Suprapubic skin (tissue), 4 donors: ENCODE data around the gene NGLY1. TPM values are rescaled to one million over a fixed set of nuclear protein-coding genes. Genes with fewer than 3 reads are reported as not detected.

ENCODE experiments used
- DNase-seq, 2 donors: peaks; one replicate each; pipeline ENCODE4 v3.0.0-alpha.2; 2019; ENCODE audit warnings: low spot score in 2 of 2
- H3K27ac ChIP-seq: fragments of 200-600 bp; sonication (generic); one replicate; pipeline ENCODE4 v1.5.1; 2019
- H3K27me3 ChIP-seq: fragments of 200-600 bp; sonication (generic); one replicate; pipeline ENCODE4 v1.5.1; 2019
- H3K36me3 ChIP-seq: fragments of 200-600 bp; sonication (generic); one replicate; pipeline ENCODE4 v1.5.1; 2019
- H3K4me1 ChIP-seq: fragments of 200-600 bp; sonication (generic); one replicate; pipeline ENCODE4 v1.5.1; 2019
- H3K4me3 ChIP-seq: fragments of 200-600 bp; sonication (generic); one replicate; pipeline ENCODE4 v1.5.1; 2019; ENCODE audit warnings: mild to moderate bottlenecking
- H3K9me3 ChIP-seq: fragments of 200-600 bp; sonication (generic); one replicate; pipeline ENCODE4 v1.5.1; 2019
- EP300 ChIP-seq: sonication (generic); formaldehyde crosslinking; IDR thresholded peaks from one replicate; pipeline ENCODE4 v1.6.1; 2017; ENCODE audit warnings: antibody characterized with exemption
- POLR2A ChIP-seq, 2 donors: fragments of 450-650 bp; IDR thresholded peaks; one replicate each; pipeline ENCODE4 v1.6.1; 2017; ENCODE audit warnings: antibody characterized with exemption in 2 of 2, mild to moderate bottlenecking in 2 of 2, moderate library complexity in 2 of 2
- POLR2AphosphoS5 ChIP-seq, 3 donors: sonication (generic); formaldehyde crosslinking; IDR thresholded peaks; one replicate each; pipeline ENCODE4 v1.6.1; 2017; ENCODE audit warnings: antibody characterized with exemption in 3 of 3
- WGBS: methylation state at CpG from one replicate; pipeline ENCODE4 v1.1.5; 2018; 5-methylcytosine and 5-hydroxymethylcytosine counted together
- total RNA-seq, 4 donors: library from RNA; depleted of rRNA; stranded (reverse); fragments of >200 nt; gene quantifications; one replicate each; pipeline ENCODE4 v1.1.0, GENCODE V29; 2016
- TF ChIP-seq, protein P1 (sequence below), 2 donors: fragments of 200-600 bp in 1 of 2; fragments of 450-650 bp in 1 of 2; sonication (generic) in 1 of 2; IDR thresholded peaks; one replicate each; pipeline ENCODE4 v1.5.1; 2016 to 2019; ENCODE audit warnings: antibody characterized with exemption in 2 of 2, mild to moderate bottlenecking in 1 of 2, moderate library complexity in 1 of 2

The NGLY1 gene
- total RNA-seq, 4 donors from 2014 or later, result 20.1 to 42.5 (median 23.8) TPM

DNA sequence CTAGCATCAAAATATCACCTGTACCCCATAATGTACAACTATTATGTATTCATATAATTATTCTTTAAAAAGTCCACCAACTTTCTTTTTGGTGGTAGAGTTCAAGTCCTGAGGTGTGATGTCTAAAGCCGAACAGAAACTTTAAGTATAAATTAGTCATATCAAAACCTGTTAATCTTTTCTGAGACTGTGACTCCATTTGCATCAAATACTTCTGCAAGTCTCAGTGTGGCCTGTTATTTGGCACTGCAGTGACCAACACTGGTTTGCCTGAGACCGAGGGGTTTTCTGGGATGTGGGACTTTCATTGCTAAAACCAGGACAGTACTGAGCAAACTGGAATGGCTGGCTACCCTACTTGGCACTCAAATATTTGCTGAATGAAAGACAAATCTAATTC, 7.3 kb downstream of the NGLY1 start:
- Histone ChIP-seq H3K9me3 (no peaks in the 10 kb centered on the region), H3K36me3 (peaks cover 44% of the 10 kb centered on the region), H3K27me3 (no peaks in the 10 kb centered on the region), H3K4me3 (no peak overlapping the region), H3K4me1 (no peaks in the 10 kb centered on the region), H3K27ac (no peak overlapping the region)
- TF ChIP-seq, protein P1, sequence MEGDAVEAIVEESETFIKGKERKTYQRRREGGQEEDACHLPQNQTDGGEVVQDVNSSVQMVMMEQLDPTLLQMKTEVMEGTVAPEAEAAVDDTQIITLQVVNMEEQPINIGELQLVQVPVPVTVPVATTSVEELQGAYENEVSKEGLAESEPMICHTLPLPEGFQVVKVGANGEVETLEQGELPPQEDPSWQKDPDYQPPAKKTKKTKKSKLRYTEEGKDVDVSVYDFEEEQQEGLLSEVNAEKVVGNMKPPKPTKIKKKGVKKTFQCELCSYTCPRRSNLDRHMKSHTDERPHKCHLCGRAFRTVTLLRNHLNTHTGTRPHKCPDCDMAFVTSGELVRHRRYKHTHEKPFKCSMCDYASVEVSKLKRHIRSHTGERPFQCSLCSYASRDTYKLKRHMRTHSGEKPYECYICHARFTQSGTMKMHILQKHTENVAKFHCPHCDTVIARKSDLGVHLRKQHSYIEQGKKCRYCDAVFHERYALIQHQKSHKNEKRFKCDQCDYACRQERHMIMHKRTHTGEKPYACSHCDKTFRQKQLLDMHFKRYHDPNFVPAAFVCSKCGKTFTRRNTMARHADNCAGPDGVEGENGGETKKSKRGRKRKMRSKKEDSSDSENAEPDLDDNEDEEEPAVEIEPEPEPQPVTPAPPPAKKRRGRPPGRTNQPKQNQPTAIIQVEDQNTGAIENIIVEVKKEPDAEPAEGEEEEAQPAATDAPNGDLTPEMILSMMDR (IDR thresholded peaks at IDR 0.05), result no peak
- TF ChIP-seq EP300 (no peak), POLR2A (IDR thresholded peaks at IDR 0.05) (no peak), POLR2AphosphoS5 (IDR thresholded peaks at IDR 0.05) (no peak)
- 98% methylated on average over 2 of the region's 2 CpGs for WGBS
- DNase-seq, result no peak

DNA sequence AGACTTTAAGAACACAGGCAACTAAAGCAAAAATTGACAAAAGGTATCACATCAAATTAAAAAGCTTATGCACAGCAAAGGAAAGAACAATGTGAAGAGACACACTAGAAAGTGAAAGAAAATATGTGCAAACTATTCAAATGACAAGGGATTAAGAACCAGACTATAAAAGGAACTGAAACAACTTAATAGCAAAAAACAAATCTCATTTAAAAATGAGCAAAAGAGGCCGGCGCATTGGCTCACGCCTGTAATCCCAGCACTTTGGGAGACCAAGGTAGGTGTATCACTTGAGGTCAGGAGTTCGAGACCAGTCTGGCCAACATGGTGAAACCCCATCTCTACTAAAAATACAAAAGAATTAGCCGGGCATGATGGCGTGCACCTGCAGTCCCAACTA, 14.4 kb downstream of the NGLY1 start:
- Histone ChIP-seq H3K36me3 (peaks cover 5% of the 10 kb centered on the region), H3K27ac (no peak overlapping the region), H3K9me3 (no peaks in the 10 kb centered on the region), H3K4me1 (no peaks in the 10 kb centered on the region), H3K4me3 (no peak overlapping the region), H3K27me3 (no peaks in the 10 kb centered on the region)
- TF ChIP-seq EP300 (no peak), POLR2AphosphoS5 (IDR thresholded peaks at IDR 0.05) (no peak), POLR2A (IDR thresholded peaks at IDR 0.05) (no peak)
- TF ChIP-seq, protein P1 (IDR thresholded peaks at IDR 0.05), result no peak
- 95% methylated on average over 6 of the region's 6 CpGs for WGBS
- no peak for DNase-seq

- TF ChIP-seq POLR2A (IDR thresholded peaks at IDR 0.05) (no peak), EP300 (no peak), POLR2AphosphoS5 (IDR thresholded peaks at IDR 0.05) (no peak)
- TF ChIP-seq, protein P1 (IDR thresholded peaks at IDR 0.05), result no peak
- H3K9me3 ChIP-seq, result no peaks in the 10 kb centered on the region
- H3K4me3 ChIP-seq, result no peak overlapping the region
- DNase-seq, result no peak
- H3K27me3 ChIP-seq, result no peaks in the 10 kb centered on the region
- H3K4me1 ChIP-seq, result no peaks in the 10 kb centered on the region
- H3K27ac ChIP-seq, result no peak overlapping the region
- WGBS, result 65% methylated on average over 1 of the region's 1 CpG
- peaks cover 30% of the 10 kb centered on the region for H3K36me3 ChIP-seq
Measured at GRCh38 chr3:25751725-25752124, 31.5 kb downstream of the NGLY1 start.

DNA sequence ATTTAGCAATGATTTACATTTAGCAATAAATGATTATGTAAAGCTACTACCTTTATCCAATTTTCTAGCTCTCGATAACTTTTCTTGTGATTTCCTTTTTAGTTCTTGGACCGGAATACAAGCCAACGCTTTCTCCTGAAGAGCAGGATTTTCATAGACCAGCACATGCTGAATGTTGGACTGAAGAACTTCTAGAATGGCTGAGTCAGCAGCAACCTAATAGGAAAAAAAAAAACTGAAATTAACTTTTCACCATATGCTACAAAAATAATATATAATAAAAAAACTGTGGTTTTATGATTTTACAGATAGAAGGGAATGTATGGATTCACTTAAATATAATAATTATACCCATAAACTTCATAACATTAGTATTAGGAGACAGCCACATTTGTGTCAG, 32.2 kb downstream of the NGLY1 start:
- WGBS, result 97% methylated on average over 3 of the region's 3 CpGs
- Histone ChIP-seq H3K9me3 (no peaks in the 10 kb centered on the region), H3K4me1 (no peaks in the 10 kb centered on the region), H3K36me3 (peaks cover 30% of the 10 kb centered on the region), H3K27me3 (no peaks in the 10 kb centered on the region), H3K27ac (no peak overlapping the region), H3K4me3 (no peak overlapping the region)
- DNase-seq, result no peak
- TF ChIP-seq POLR2AphosphoS5 (IDR thresholded peaks at IDR 0.05), result no peak
- TF ChIP-seq, protein P1 (IDR thresholded peaks at IDR 0.05), result no peak
- no peak for TF ChIP-seq EP300
- no peak for TF ChIP-seq POLR2A (IDR thresholded peaks at IDR 0.05)

DNA sequence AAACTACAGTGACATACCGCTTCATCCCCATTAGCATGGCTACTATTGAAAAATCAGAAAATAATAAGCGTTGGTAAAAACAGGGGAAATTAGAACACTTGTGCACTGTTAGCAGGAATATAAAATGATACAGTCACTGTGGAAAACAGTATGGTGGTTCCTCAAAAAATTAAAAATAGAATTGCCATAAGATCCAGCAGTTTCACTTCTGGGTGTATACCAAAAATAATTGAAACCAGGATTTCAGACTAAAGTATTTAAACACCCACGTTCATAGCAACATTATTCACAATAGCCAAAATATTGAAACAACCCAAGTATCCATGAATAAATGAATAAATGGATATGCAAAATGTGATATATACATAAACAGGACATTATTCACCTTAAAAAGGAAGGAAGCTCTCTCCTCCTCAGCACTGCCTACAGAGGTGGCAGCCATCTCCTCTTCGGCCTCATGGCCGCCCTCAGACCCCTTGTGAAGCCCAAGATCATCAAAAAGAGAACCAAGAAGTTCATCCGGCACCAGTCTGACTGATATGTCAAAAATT, 34.1 kb downstream of the NGLY1 start:
- WGBS, result 75% methylated on average over 6 of the region's 6 CpGs
- Histone ChIP-seq H3K4me1 (no peaks in the 10 kb centered on the region), H3K27me3 (no peaks in the 10 kb centered on the region), H3K36me3 (peaks cover 30% of the 10 kb centered on the region), H3K4me3 (no peak overlapping the region), H3K9me3 (no peaks in the 10 kb centered on the region), H3K27ac (no peak overlapping the region)
- TF ChIP-seq, protein P1 (IDR thresholded peaks at IDR 0.05), result no peak
- TF ChIP-seq POLR2A (IDR thresholded peaks at IDR 0.05), result no peak
- TF ChIP-seq EP300, result no peak
- TF ChIP-seq POLR2AphosphoS5 (IDR thresholded peaks at IDR 0.05), result no peak
- no peak for DNase-seq
